Mesothelial cell of epicardium (in vitro differentiated cells): ENCODE results near the gene OR13C3. TPM values are rescaled to one million over a fixed set of nuclear protein-coding genes. Genes with fewer than 3 reads are reported as not detected.

Experiments used
- DNase-seq, 2 experiments: peaks; one replicate each; pipeline ENCODE4 v3.0.0; 2021; ENCODE audit warnings: low spot score in 2 of 2; ENCODE audit not compliant: unreplicated experiment in 2 of 2
- H3K27ac Mint-ChIP-seq: 2 replicates; pipeline ENCODE4 v1.8.0; 2021; ENCODE audit warnings: mixed read lengths
- H3K27me3 Mint-ChIP-seq: 2 replicates; pipeline ENCODE4 v1.8.0; 2021; ENCODE audit warnings: low read depth, mixed read lengths
- H3K36me3 Mint-ChIP-seq: 2 replicates; pipeline ENCODE4 v1.8.0; 2021; ENCODE audit warnings: mixed read lengths
- H3K4me1 Mint-ChIP-seq: 2 replicates; pipeline ENCODE4 v1.8.0; 2021; ENCODE audit warnings: mixed read lengths
- H3K4me3 Mint-ChIP-seq: 2 replicates; pipeline ENCODE4 v1.8.0; 2021; ENCODE audit warnings: mild to moderate bottlenecking, moderate library complexity, mixed read lengths
- H3K9me3 Mint-ChIP-seq: 2 replicates; pipeline ENCODE4 v1.8.0; 2021; ENCODE audit warnings: mixed read lengths
- CTCF ChIP-seq: fragments of 200-600 bp; sonication (generic); IDR thresholded peaks from one replicate; pipeline ENCODE4 v1.5.0; 2021; ENCODE audit warnings: antibody characterized with exemption; ENCODE audit not compliant: unreplicated experiment
- total RNA-seq: library from RNA; stranded (reverse); gene quantifications from 3 replicates; pipeline ENCODE4 v1.2.1, GENCODE V29; 2021

Gene OR13C3
- total RNA-seq, 1 donor from 2014 or later: not detected

DNA sequence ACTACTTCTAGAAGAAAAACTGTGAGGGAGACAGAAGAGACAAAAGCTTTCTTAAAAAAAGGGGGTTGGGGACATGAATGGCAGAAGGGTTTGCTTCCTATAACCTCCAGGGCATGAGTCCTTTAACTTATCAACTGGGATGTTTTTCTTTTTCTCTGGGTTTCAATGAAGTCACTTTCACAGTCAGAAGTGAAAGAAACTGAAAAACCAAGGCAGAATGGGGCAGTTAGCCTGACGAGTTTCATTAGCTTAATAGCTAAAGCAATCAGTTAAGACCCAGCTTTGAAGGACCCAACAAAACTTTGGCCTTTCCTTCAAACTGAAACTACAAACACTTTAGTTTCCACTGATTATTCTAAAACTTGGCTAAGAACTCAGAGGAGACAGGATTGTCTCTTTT is 27.7 kb upstream of the OR13C3 start:
- Mint-ChIP-seq H3K36me3 (no peaks in the 10 kb centered on the region), H3K4me3 (no peak overlapping the region), H3K4me1 (no peaks in the 10 kb centered on the region), H3K9me3 (peaks cover 8% of the 10 kb centered on the region), H3K27ac (no peak overlapping the region), H3K27me3 (no peaks in the 10 kb centered on the region)
- TF ChIP-seq CTCF: no peak
- no peak for DNase-seq

GRCh38 chr9:104556830-104557634 is 20.4 kb upstream of the OR13C3 start:
- H3K36me3 Mint-ChIP-seq: peaks cover 3% of the 10 kb centered on the region
- H3K9me3 Mint-ChIP-seq: peaks cover 33% of the 10 kb centered on the region
- DNase-seq: no peak
- no peak for TF ChIP-seq CTCF
- no peak overlapping the region for H3K27ac Mint-ChIP-seq
- no peak overlapping the region for H3K4me3 Mint-ChIP-seq
- no peaks in the 10 kb centered on the region for H3K4me1 Mint-ChIP-seq
- no peaks in the 10 kb centered on the region for H3K27me3 Mint-ChIP-seq

DNA sequence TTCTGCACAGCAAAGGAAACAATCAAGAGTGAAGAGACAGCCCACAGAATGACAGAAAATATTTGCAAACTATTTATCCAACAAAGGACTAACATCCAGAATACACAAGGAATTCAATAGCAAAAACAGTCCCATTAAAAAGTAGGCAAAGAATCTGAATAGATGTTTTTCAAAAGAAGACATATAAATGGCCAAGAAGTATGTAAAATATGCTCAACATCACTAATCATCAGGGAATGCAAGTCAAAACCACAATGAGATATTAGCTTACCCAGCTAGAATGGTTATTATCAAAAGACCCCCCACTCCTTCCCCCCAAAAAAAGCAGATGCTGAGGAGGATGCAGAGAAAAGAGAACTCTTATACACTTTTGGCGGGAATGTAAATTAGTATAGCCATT is 18.9 kb upstream of the OR13C3 start:
- Mint-ChIP-seq H3K27me3 (no peaks in the 10 kb centered on the region), H3K4me1 (no peaks in the 10 kb centered on the region), H3K36me3 (peaks cover 3% of the 10 kb centered on the region), H3K9me3 (peaks cover 33% of the 10 kb centered on the region), H3K4me3 (no peak overlapping the region), H3K27ac (no peak overlapping the region)
- DNase-seq: no peak
- no peak for TF ChIP-seq CTCF

GRCh38 chr9:104553261-104553660 is 16.6 kb upstream of the OR13C3 start:
- Mint-ChIP-seq H3K9me3 (peaks cover 18% of the 10 kb centered on the region), H3K27me3 (no peaks in the 10 kb centered on the region), H3K27ac (no peak overlapping the region), H3K4me3 (no peak overlapping the region), H3K36me3 (no peaks in the 10 kb centered on the region), H3K4me1 (no peaks in the 10 kb centered on the region)
- no peak for TF ChIP-seq CTCF
- DNase-seq: no peak

DNA sequence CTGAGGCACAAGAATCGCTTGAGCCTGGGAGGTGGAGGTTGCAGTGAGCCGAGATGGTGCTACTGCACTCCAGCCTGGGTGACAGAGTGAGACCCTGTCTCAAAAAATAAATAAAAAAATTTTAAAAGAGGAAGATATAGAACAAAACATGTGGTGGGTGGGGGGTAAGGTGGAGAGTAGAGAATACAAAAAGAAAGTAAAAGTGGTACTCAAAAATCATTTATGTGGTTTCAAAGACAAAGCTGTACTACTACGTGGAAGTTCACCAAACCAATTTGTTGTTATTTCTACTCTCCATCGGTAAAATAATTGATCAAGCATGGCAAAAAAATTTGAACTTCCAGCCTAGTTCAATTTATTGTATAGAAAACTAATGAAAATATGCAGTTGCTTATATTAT is 8.0 kb upstream of the OR13C3 start:
- no peak for TF ChIP-seq CTCF
- H3K27me3 Mint-ChIP-seq: peaks cover 4% of the 10 kb centered on the region
- no peaks in the 10 kb centered on the region for H3K4me1 Mint-ChIP-seq
- H3K36me3 Mint-ChIP-seq: no peaks in the 10 kb centered on the region
- no peak for DNase-seq
- no peak overlapping the region for H3K27ac Mint-ChIP-seq
- H3K9me3 Mint-ChIP-seq: no peaks in the 10 kb centered on the region
- H3K4me3 Mint-ChIP-seq: no peak overlapping the region

DNA sequence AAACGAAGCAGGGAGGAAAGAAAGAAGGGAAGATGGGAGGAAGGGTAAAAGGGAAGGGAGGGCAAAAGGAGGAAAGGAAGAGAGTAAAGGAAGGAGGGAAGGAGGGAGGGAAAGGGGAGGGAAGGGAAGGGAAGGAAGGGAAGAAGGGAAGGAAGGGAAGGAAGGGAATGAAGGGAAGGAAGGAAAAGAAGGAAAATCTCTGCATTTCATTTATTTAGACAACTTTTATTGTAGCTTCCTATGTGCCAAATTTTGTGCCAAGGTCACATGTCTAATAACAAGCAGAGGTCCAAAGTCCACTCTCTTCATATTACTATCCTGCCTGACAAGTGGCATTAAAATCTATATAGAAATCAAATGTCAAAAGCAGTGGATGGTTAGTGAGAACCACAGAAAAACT is 2.6 kb upstream of the OR13C3 start:
- DNase-seq: no peak
- H3K9me3 Mint-ChIP-seq: no peaks in the 10 kb centered on the region
- no peak overlapping the region for H3K27ac Mint-ChIP-seq
- no peak for TF ChIP-seq CTCF
- H3K4me3 Mint-ChIP-seq: no peak overlapping the region
- no peaks in the 10 kb centered on the region for H3K36me3 Mint-ChIP-seq
- H3K4me1 Mint-ChIP-seq: no peaks in the 10 kb centered on the region
- peaks cover 12% of the 10 kb centered on the region for H3K27me3 Mint-ChIP-seq
